Transverse colon (tissue), 4 donors: ENCODE measurements around the gene TP53TG5. TPM values are rescaled to one million over a fixed set of nuclear protein-coding genes. Genes with fewer than 3 reads are reported as not detected.

Source experiments
- DNase-seq: peaks from one replicate; pipeline ENCODE4 v3.0.0-alpha.2; 2019
- H3K27ac ChIP-seq, 4 donors: fragments of 200-600 bp; sonication (generic); 2 replicates each; pipeline ENCODE4 v1.5.1; 2016 to 2018; ENCODE audit warnings: inconsistent platforms in 4 of 4
- H3K27me3 ChIP-seq: fragments of 200-600 bp; sonication (generic); 2 replicates; pipeline ENCODE4 v1.5.1; 2017; ENCODE audit warnings: inconsistent platforms
- H3K36me3 ChIP-seq, 4 donors: fragments of 200-600 bp; sonication (generic); 2 replicates each; pipeline ENCODE4 v1.5.1; 2017 to 2019; ENCODE audit warnings: inconsistent platforms in 4 of 4
- H3K4me1 ChIP-seq, 4 donors: fragments of 200-600 bp; sonication (generic); 2 replicates each; pipeline ENCODE4 v1.5.1; 2017 to 2020; ENCODE audit warnings: inconsistent platforms in 4 of 4
- H3K4me3 ChIP-seq, 4 donors: fragments of 200-600 bp; sonication (generic); 1 replicate in 1 of 4; 2 replicates in 3 of 4; pipeline versions ENCODE4 v1.5.1 to v1.6.1; 2017 to 2019; ENCODE audit warnings: inconsistent platforms in 4 of 4
- H3K9me3 ChIP-seq, 2 donors: fragments of 200-600 bp; sonication (generic); 2 replicates each; pipeline ENCODE4 v1.5.1; 2017 to 2019; ENCODE audit warnings: inconsistent platforms in 2 of 2
- EP300 ChIP-seq: sonication (generic); formaldehyde crosslinking; IDR thresholded peaks from one replicate; pipeline ENCODE4 v1.6.1; 2017; ENCODE audit warnings: antibody characterized with exemption, low read depth
- POLR2A ChIP-seq: fragments of 450-650 bp; IDR thresholded peaks from one replicate; pipeline ENCODE4 v1.6.1; 2016; ENCODE audit warnings: antibody characterized with exemption, mild to moderate bottlenecking, moderate library complexity
- POLR2AphosphoS5 ChIP-seq, 3 donors: sonication (generic); formaldehyde crosslinking; IDR thresholded peaks; one replicate each; pipeline ENCODE4 v1.6.1; 2016; ENCODE audit warnings: antibody characterized with exemption in 3 of 3
- WGBS, 2 donors: methylation state at CpG; one replicate each; pipeline ENCODE4 v1.1.5; 2018; ENCODE audit warnings: low coverage in 1 of 2; 5-methylcytosine and 5-hydroxymethylcytosine counted together
- in situ Hi-C, 4 donors: fragments of 200-750 bp; cut with MboI; loops; one replicate each; pipeline versions ENCODE4 v1.15.0 to v1.15.1; 2017; ENCODE audit warnings: low sequenced_read_pairs in 3 of 4, low pct_ligation_motif_present in 1 of 4, low pct_unique_long_range_greater_than_20kb in 1 of 4
- intact Hi-C: fragments of 100-400 bp; cut with DNase I; formaldehyde crosslinking; loops from one replicate; pipeline ENCODE4 v1.15.1; 2023; ENCODE audit warnings: low total_unique reads
- total RNA-seq, 4 donors: library from RNA; depleted of rRNA; stranded (reverse); fragments of >200 nt; gene quantifications; one replicate each; pipeline ENCODE4 v1.1.0, GENCODE V29; 2016
- TF ChIP-seq, protein P1 (sequence below), 5 experiments: fragments of 200-600 bp in 3 of 5; fragments of 450-650 bp in 2 of 5; sonication (generic) in 3 of 5; IDR thresholded peaks; 1 replicate in 2 of 5; 2 replicates in 3 of 5; pipeline ENCODE4 v1.5.1; 2016 to 2017; ENCODE audit warnings: antibody characterized with exemption in 5 of 5, inconsistent platforms in 3 of 5, mild to moderate bottlenecking in 2 of 5, moderate library complexity in 1 of 5

The TP53TG5 gene
- total RNA-seq, 4 donors from 2014 or later = 0.14 TPM; not detected in 3

- Histone ChIP-seq H3K4me3 (no peak overlapping the region), H3K36me3 (peaks cover 2 to 52% (median 23%) of the 10 kb centered on the region in 4 donors), H3K27ac (no peak overlapping the region), H3K27me3 (no peaks in the 10 kb centered on the region), H3K4me1 (peaks cover 10 to 30% (median 15%) of the 10 kb centered on the region in 4 donors), H3K9me3 (no peaks in the 10 kb centered on the region)
- 96% methylated on average over 2 of the region's 2 CpGs; no CpG with 5 or more reads in 1 of the 2 donors for WGBS, 2 donors
- no peak for DNase-seq
- intact Hi-C loops (no loop called here), in situ Hi-C loops (no loop called here)
- TF ChIP-seq POLR2AphosphoS5 (IDR thresholded peaks at IDR 0.05) = no peak
- TF ChIP-seq, protein P1, sequence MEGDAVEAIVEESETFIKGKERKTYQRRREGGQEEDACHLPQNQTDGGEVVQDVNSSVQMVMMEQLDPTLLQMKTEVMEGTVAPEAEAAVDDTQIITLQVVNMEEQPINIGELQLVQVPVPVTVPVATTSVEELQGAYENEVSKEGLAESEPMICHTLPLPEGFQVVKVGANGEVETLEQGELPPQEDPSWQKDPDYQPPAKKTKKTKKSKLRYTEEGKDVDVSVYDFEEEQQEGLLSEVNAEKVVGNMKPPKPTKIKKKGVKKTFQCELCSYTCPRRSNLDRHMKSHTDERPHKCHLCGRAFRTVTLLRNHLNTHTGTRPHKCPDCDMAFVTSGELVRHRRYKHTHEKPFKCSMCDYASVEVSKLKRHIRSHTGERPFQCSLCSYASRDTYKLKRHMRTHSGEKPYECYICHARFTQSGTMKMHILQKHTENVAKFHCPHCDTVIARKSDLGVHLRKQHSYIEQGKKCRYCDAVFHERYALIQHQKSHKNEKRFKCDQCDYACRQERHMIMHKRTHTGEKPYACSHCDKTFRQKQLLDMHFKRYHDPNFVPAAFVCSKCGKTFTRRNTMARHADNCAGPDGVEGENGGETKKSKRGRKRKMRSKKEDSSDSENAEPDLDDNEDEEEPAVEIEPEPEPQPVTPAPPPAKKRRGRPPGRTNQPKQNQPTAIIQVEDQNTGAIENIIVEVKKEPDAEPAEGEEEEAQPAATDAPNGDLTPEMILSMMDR (IDR thresholded peaks at IDR 0.05) = no peak
- no peak for TF ChIP-seq EP300
- no peak for TF ChIP-seq POLR2A
These were observed 45.6 kb upstream of the TP53TG5 start for GRCh38 chr20:45423700-45424099.

DNA sequence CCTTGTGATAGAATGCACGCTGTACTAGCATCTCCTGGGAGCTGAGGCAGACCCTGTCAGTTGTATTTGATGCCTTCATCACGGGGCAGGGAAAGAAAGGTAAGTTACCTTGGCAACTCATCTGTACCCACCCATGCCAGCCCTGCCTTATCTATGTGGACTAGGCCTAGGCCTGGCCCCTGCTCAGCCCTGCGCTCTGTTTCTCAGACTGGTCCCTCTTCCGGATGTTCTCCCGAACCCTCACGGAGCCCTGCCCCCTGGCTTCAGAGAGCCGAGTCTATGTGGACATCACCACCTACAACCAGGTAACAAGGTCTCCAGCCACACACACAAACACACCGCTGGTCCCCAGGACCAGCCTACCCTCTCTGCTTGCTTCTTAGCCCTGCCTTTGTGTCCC lies 42.0 kb upstream of the TP53TG5 start:
- 85% methylated on average over 8 of the region's 8 CpGs; no CpG with 5 or more reads in 1 of the 2 donors for WGBS, 2 donors
- peaks cover 2 to 43% (median 19%) of the 10 kb centered on the region in 4 donors for H3K36me3 ChIP-seq
- peak overlapping the region; percentile 52 to 93 (median 78) for H3K27ac ChIP-seq
- in situ Hi-C loops = no loop called here
- peaks cover 28 to 46% (median 38%) of the 10 kb centered on the region in 4 donors for H3K4me1 ChIP-seq
- no peaks in the 10 kb centered on the region for H3K9me3 ChIP-seq
- no peak overlapping the region for H3K4me3 ChIP-seq
- TF ChIP-seq EP300 (no peak), POLR2A (no peak), POLR2AphosphoS5 (IDR thresholded peaks at IDR 0.05) (no peak)
- TF ChIP-seq, protein P1 (IDR thresholded peaks at IDR 0.05) = no peak
- no peak for DNase-seq
- H3K27me3 ChIP-seq = no peaks in the 10 kb centered on the region
- intact Hi-C loops = no loop called here

- peak overlapping the region in 1 of 4 donors; percentile 11 for H3K4me3 ChIP-seq
- WGBS, 2 donors = 33 to 49% methylated on average over 3 to 15 of the region's 17 CpGs
- intact Hi-C loops (no loop called here), in situ Hi-C loops (loop anchor here in 1 of 4 donors (5.0 kb wide), 1 partner anchor 52 kb away; no protein-coding TSS in a partner anchor)
- DNase-seq = peak; percentile 80
- peaks cover 28 to 50% (median 38%) of the 10 kb centered on the region in 4 donors for H3K4me1 ChIP-seq
- no peaks in the 10 kb centered on the region for H3K27me3 ChIP-seq
- TF ChIP-seq EP300 (peak; percentile 85), POLR2A (peak; percentile 78), POLR2AphosphoS5 (IDR thresholded peaks at IDR 0.05) (peak; percentile 73 to 87 (median 86))
- TF ChIP-seq, protein P1 (IDR thresholded peaks at IDR 0.05) = no peak
- H3K36me3 ChIP-seq = peaks cover 2 to 37% (median 19%) of the 10 kb centered on the region in 4 donors
- no peaks in the 10 kb centered on the region for H3K9me3 ChIP-seq
- H3K27ac ChIP-seq = peak overlapping the region; percentile 81 to 93 (median 88)
These were observed 41.3 kb upstream of the TP53TG5 start for GRCh38 chr20:45419188-45420091.

DNA sequence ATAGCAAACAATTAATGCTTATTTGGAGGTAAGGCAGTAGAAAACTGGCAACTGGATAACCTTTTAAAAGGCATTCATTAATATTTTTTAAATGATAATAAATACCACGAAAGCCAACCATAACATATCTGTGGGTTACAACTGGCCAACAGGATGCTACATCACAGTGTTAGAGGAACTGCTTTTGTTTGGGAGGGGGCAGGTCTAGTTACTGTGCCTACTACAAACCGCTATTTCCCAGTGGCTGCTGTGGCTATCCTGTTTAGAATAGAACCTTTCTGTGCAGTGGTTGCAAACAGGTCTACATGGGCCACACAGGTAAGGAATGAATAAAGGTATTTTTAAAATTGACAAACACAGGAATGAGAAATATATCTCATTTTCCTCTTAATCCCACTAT lies 38.8 kb upstream of the TP53TG5 start:
- intact Hi-C loops = no loop called here
- no peak for TF ChIP-seq EP300
- TF ChIP-seq, protein P1 (IDR thresholded peaks at IDR 0.05) = no peak
- TF ChIP-seq POLR2A = no peak
- TF ChIP-seq POLR2AphosphoS5 (IDR thresholded peaks at IDR 0.05) = no peak
- in situ Hi-C loops = loop anchor here in 1 of 4 donors (5.0 kb wide), 1 partner anchor 50 kb away; no protein-coding TSS in a partner anchor
- Histone ChIP-seq H3K27me3 (no peaks in the 10 kb centered on the region), H3K4me3 (peak overlapping the region in 3 of 4 donors; percentile 87 to 94 (median 87)), H3K27ac (peak overlapping the region; percentile 80 to 93 (median 88)), H3K36me3 (peaks cover 0 to 19% (median 11%) of the 10 kb centered on the region in 4 donors), H3K4me1 (peaks cover 28 to 55% (median 43%) of the 10 kb centered on the region in 4 donors), H3K9me3 (no peaks in the 10 kb centered on the region)
- 60% methylated on average over 2 of the region's 2 CpGs; no CpG with 5 or more reads in 1 of the 2 donors for WGBS, 2 donors
- DNase-seq = no peak
